Measurements from ENCODE around the gene NT5DC4. TPM values are rescaled to one million over a fixed set of nuclear protein-coding genes. Genes with fewer than 3 reads are reported as not detected.
"Not testable (repeated sequence)": the region's sequence is repeated elsewhere in the genome, so short reads cannot be mapped to it uniquely, and the experiment has no call there.

The NT5DC4 gene
- total RNA-seq, 2 experiments from 2014 or later, result not detected

- Mint-ChIP-seq H3K27ac (no peak overlapping the region), H3K27me3 (peaks cover 18% of the 10 kb centered on the region), H3K4me1 (ENCODE audit: low read depth) (peaks cover 12% of the 10 kb centered on the region), H3K9me3 (no peaks in the 10 kb centered on the region), H3K36me3 (ENCODE audit: low read depth) (no peaks in the 10 kb centered on the region), H3K4me3 (no peak overlapping the region)
- ChIA-PET CTCF (interaction anchor here (1.1 to 4.1 kb wide), 2 partner anchors 10 to 25 kb away, joined by 9 to 21 read pairs; no protein-coding TSS in a partner anchor), POLR2A (interaction anchor here (1.2 kb wide), 1 partner anchor 55 kb away, joined by 3 read pairs; no protein-coding TSS in a partner anchor)
- no peak for TF ChIP-seq CTCF (IDR thresholded peaks at IDR 0.05)
- no peak for ATAC-seq
- no peak for DNase-seq
- intact Hi-C loops (cut with micrococcal nuclease), result no loop called here
Observed at GRCh38 chr2:112701052-112701451, 19.8 kb upstream of the NT5DC4 start.

- H3K4me3 Mint-ChIP-seq, result no peak overlapping the region
- H3K4me1 Mint-ChIP-seq (ENCODE audit: low read depth), result peaks cover 28% of the 10 kb centered on the region
- no peak overlapping the region for H3K27ac Mint-ChIP-seq
- no peak for TF ChIP-seq CTCF (IDR thresholded peaks at IDR 0.05)
- DNase-seq (no peak), ATAC-seq (no peak)
- CTCF ChIA-PET, result interaction anchor here (2.0 kb wide), 1 partner anchor 22 kb away, joined by 4 read pairs; no protein-coding TSS in a partner anchor
- POLR2A ChIA-PET, result interaction anchor here (0.8 kb wide), 1 partner anchor 57 kb away, joined by 4 read pairs; no protein-coding TSS in a partner anchor
- intact Hi-C loops (cut with micrococcal nuclease), result no loop called here
- H3K36me3 Mint-ChIP-seq (ENCODE audit: low read depth), result no peaks in the 10 kb centered on the region
- H3K27me3 Mint-ChIP-seq, result peaks cover 22% of the 10 kb centered on the region
- no peaks in the 10 kb centered on the region for H3K9me3 Mint-ChIP-seq
Observed at GRCh38 chr2:112703684-112704083, 17.1 kb upstream of the NT5DC4 start.

DNA sequence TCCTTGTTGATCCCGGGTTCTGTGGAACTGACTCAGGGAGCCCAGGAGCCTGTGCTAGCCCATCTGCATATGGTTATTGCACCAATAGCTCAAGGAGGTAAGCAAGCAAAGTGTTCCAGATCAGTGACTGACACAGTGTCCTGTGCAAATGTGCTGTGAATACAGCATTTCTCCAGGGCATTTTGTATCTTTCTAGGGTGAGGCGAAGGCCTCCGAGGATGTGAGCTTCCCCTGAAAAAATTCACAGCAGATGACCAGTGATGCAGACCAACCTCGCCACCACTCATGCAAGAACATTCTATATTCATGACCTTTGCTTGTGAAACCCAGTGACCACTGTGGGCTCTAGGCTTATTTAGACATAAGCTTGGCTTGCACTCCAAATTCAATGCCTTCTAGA lies 15.2 kb upstream of the NT5DC4 start:
- Mint-ChIP-seq H3K4me3 (no peak overlapping the region), H3K36me3 (ENCODE audit: low read depth) (no peaks in the 10 kb centered on the region), H3K4me1 (ENCODE audit: low read depth) (peaks cover 28% of the 10 kb centered on the region), H3K9me3 (no peaks in the 10 kb centered on the region), H3K27ac (no peak overlapping the region), H3K27me3 (peaks cover 22% of the 10 kb centered on the region)
- intact Hi-C loops (cut with micrococcal nuclease), result no loop called here
- ATAC-seq, result no peak
- DNase-seq, result no peak
- no peak for TF ChIP-seq CTCF (IDR thresholded peaks at IDR 0.05)
- ChIA-PET POLR2A (interaction anchor here (2.3 kb wide), 1 partner anchor 74 kb away, joined by 9 read pairs; no protein-coding TSS in a partner anchor), CTCF (interaction anchor here (0.9 to 5.5 kb wide), 6 partner anchors 14 to 106 kb away, joined by 3 to 35 read pairs (median 7); no protein-coding TSS in a partner anchor)

DNA sequence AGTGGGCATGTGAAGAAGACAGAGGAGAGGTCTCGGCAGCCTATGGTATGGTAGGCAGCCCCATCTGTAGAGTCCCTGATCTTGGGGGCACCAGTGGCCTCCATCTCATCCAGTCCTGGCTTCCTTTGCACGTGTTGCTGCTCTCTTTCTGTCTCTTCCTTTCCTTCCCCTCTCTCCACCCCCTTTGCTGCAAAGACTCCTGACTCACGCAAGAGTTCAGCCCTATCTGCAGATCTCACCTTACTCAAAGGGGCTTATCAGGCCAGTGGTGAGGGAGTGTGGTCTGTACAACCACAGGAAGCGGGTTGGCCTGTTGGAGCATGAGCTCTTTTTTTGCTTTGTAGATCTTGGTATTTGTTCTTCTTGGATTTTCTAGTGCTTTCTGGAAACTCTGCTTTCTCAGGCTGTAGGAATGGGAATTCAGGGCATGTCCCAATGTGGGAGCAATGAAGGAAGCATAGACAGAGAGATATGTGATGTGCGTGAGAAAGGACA lies 14.6 kb upstream of the NT5DC4 start:
- Mint-ChIP-seq H3K4me3 (no peak overlapping the region), H3K27me3 (peaks cover 20% of the 10 kb centered on the region), H3K36me3 (ENCODE audit: low read depth) (no peaks in the 10 kb centered on the region), H3K9me3 (no peaks in the 10 kb centered on the region), H3K4me1 (ENCODE audit: low read depth) (peaks cover 28% of the 10 kb centered on the region), H3K27ac (no peak overlapping the region)
- CTCF ChIA-PET, result interaction anchor here (0.9 to 5.5 kb wide), 8 partner anchors 14 to 179 kb away, joined by 3 to 35 read pairs (median 8); no protein-coding TSS in a partner anchor
- TF ChIP-seq CTCF (IDR thresholded peaks at IDR 0.05), result no peak
- DNase-seq, result peak; percentile 89
- POLR2A ChIA-PET, result interaction anchor here (1.7 to 2.3 kb wide), 2 partner anchors 19 to 74 kb away, joined by 6 to 9 read pairs; no protein-coding TSS in a partner anchor
- ATAC-seq, result peak; percentile 96
- intact Hi-C loops (cut with micrococcal nuclease), result no loop called here

GRCh38 chr2:112706947-112707346 lies 13.9 kb upstream of the NT5DC4 start:
- H3K27ac Mint-ChIP-seq; H3K36me3 Mint-ChIP-seq (ENCODE audit: low read depth): not testable (repeated sequence)

More at GRCh38 chr2:112706947-112707346, 13.9 kb upstream of the NT5DC4 start:
- peaks cover 26% of the 10 kb centered on the region for H3K4me1 Mint-ChIP-seq (ENCODE audit: low read depth)
- ChIA-PET POLR2A (interaction anchor here (1.7 to 2.3 kb wide), 2 partner anchors 18 to 75 kb away, joined by 6 to 9 read pairs; no protein-coding TSS in a partner anchor), CTCF (interaction anchor here (0.8 to 5.5 kb wide), 7 partner anchors 13 to 178 kb away, joined by 3 to 35 read pairs (median 8); no protein-coding TSS in a partner anchor)
- ATAC-seq; H3K4me3 Mint-ChIP-seq; DNase-seq; intact Hi-C loops (cut with micrococcal nuclease); H3K9me3 Mint-ChIP-seq: not testable (repeated sequence)
- H3K27me3 Mint-ChIP-seq, result peaks cover 20% of the 10 kb centered on the region
